ENCODE measurements around the gene LIX1L. TPM values are rescaled to one million over a fixed set of nuclear protein-coding genes. Genes with fewer than 3 reads are reported as not detected.

Gene LIX1L
- total and polyA plus RNA-seq, 2 of the 13 experiments (the other 11 are each of a cell fraction or from before 2014, with no cell fraction given), result 8.1 to 24.9 TPM

GRCh38 chr1:145964328-145965118 lies 6.7 kb upstream of the LIX1L start, which contains the start of the genes ANKRD34A and POLR3GL (continued):
- TF ChIP-seq ATF2 (CRISPR knock-in tag; IDR thresholded peaks at IDR 0.05), result no peak
- no peak for TF ChIP-seq ZNF883 (CRISPR knock-in tag; IDR thresholded peaks at IDR 0.05; ENCODE audit: not compliant biosample characterization)
- peak; percentile 29; the same call in 1 of the 2 replicates for TF ChIP-seq ZNF430 (CRISPR knock-in tag; IDR thresholded peaks at IDR 0.05)
- no peak for TF ChIP-seq TBL1XR1 (IDR thresholded peaks at IDR 0.05; ENCODE audit: borderline replicate concordance, low read length, partially characterized antibody)
- peak; percentile 75; the same call in 1 of the 2 replicates for TF ChIP-seq SALL1 (CRISPR knock-in tag; IDR thresholded peaks at IDR 0.05)
- TF ChIP-seq FOSL1 (CRISPR knock-in tag; IDR thresholded peaks at IDR 0.05; ENCODE audit: borderline replicate concordance), result no peak
- TF ChIP-seq HNRNPH1 (optimal IDR thresholded peaks at IDR 0.05; ENCODE audit: low read depth, low read length), result no peak
- TF ChIP-seq ZNF318 (CRISPR knock-in tag; IDR thresholded peaks at IDR 0.05), result no peak
- 0 out of 2 replicates have a peak, but pooled peaks have one; percentile 41 for TF ChIP-seq HOXA5 (CRISPR knock-in tag; IDR thresholded peaks at IDR 0.05)
- TF ChIP-seq RFXANK (CRISPR knock-in tag; IDR thresholded peaks at IDR 0.05), result 0 out of 2 replicates have a peak, but pooled peaks have one; percentile 51
- TF ChIP-seq ZNF460 (CRISPR knock-in tag; IDR thresholded peaks at IDR 0.05; ENCODE audit: borderline replicate concordance), result no peak
- peak; percentile 80 for TF ChIP-seq ZFX (CRISPR knock-in tag; IDR thresholded peaks at IDR 0.05; ENCODE audit: low read depth)
- TF ChIP-seq MAFG (CRISPR knock-in tag; IDR thresholded peaks at IDR 0.05), result no peak
- no peak for TF ChIP-seq ZBTB4 (CRISPR knock-in tag; IDR thresholded peaks at IDR 0.05; ENCODE audit: borderline replicate concordance)
- TF ChIP-seq RBM39 (IDR thresholded peaks at IDR 0.05; ENCODE audit: low read depth, low read length, poor library complexity, severe bottlenecking), result no peak
- TF ChIP-seq ZNF317 (CRISPR knock-in tag; IDR thresholded peaks at IDR 0.05), result 0 out of 2 replicates have a peak, but pooled peaks have one; percentile 30

Measured in HepG2 (cell line).